Ishikawa (cell line): ENCODE data around the gene TPST2.

Experiments used
- CEBPB ChIP-seq: IDR thresholded peaks from 2 replicates; pipeline ENCODE4 v1.6.1; 2012
- CREB1 ChIP-seq: IDR thresholded peaks from 2 replicates; pipeline ENCODE4 v1.6.1; 2012; ENCODE audit warnings: low read depth
- EGR1 ChIP-seq: IDR thresholded peaks from 2 replicates; pipeline ENCODE4 v1.6.1; 2012
- EP300 ChIP-seq: IDR thresholded peaks from 2 replicates; pipeline ENCODE4 v1.6.1; 2012; ENCODE audit warnings: borderline replicate concordance
- FOXM1 ChIP-seq: IDR thresholded peaks from 2 replicates; pipeline ENCODE4 v1.6.1; 2012; ENCODE audit warnings: low read depth, borderline replicate concordance
- MAX ChIP-seq: IDR thresholded peaks from 2 replicates; pipeline ENCODE4 v1.6.1; 2012
- NFIC ChIP-seq: IDR thresholded peaks from 2 replicates; pipeline ENCODE4 v1.6.1; 2012
- RAD21 ChIP-seq: IDR thresholded peaks from 2 replicates; pipeline ENCODE4 v1.6.1; 2012; ENCODE audit warnings: low read depth
- REST ChIP-seq: IDR thresholded peaks from 2 replicates; pipeline ENCODE4 v1.6.1; 2012; ENCODE audit warnings: low read depth, mild to moderate bottlenecking
- TAF1 ChIP-seq: IDR thresholded peaks from 2 replicates; pipeline ENCODE4 v1.6.1; 2012; ENCODE audit warnings: low read depth, mild to moderate bottlenecking
- TCF12 ChIP-seq: IDR thresholded peaks from 2 replicates; pipeline ENCODE4 v1.6.1; 2012; ENCODE audit warnings: low read depth
- TEAD4 ChIP-seq: IDR thresholded peaks from 2 replicates; pipeline ENCODE4 v1.6.1; 2012
- USF1 ChIP-seq: IDR thresholded peaks from 2 replicates; pipeline ENCODE4 v1.6.1; 2012
- YY1 ChIP-seq: IDR thresholded peaks from 2 replicates; pipeline ENCODE4 v1.6.1; 2012; ENCODE audit warnings: low read depth
- ZBTB7A ChIP-seq: IDR thresholded peaks from 2 replicates; pipeline ENCODE4 v1.6.1; 2012; ENCODE audit warnings: low read depth

Gene TPST2

GRCh38 chr22:26525946-26526564 is 63.9 kb downstream of the TPST2 start:
- no peak for TF ChIP-seq CEBPB
- TF ChIP-seq REST = no peak
- TF ChIP-seq TCF12 = no peak
- no peak for TF ChIP-seq FOXM1
- no peak for TF ChIP-seq TEAD4
- no peak for TF ChIP-seq YY1

GRCh38 chr22:26524870-26525269 is 65.1 kb downstream of the TPST2 start:
- TF ChIP-seq RAD21 (no peak), TEAD4 (no peak), ZBTB7A (no peak), EP300 (no peak), NFIC (no peak), USF1 (no peak), FOXM1 (no peak), TAF1 (no peak), CEBPB (no peak), TCF12 (no peak), EGR1 (no peak), REST (no peak), MAX (no peak), YY1 (no peak), CREB1 (no peak)

- no peak for TF ChIP-seq YY1
- no peak for TF ChIP-seq REST
- TF ChIP-seq NFIC = no peak
- no peak for TF ChIP-seq TCF12
- no peak for TF ChIP-seq EP300
- no peak for TF ChIP-seq EGR1
- TF ChIP-seq TAF1 = no peak
- TF ChIP-seq TEAD4 = no peak
- TF ChIP-seq CREB1 = no peak
- TF ChIP-seq ZBTB7A = no peak
- TF ChIP-seq MAX = no peak
Observed at GRCh38 chr22:26522592-26522991, 67.3 kb downstream of the TPST2 start.

GRCh38 chr22:26522012-26522411 is 67.9 kb downstream of the TPST2 start:
- TF ChIP-seq EP300 (no peak), RAD21 (no peak), FOXM1 (no peak), CEBPB (no peak), EGR1 (no peak), REST (no peak), YY1 (no peak), NFIC (no peak), ZBTB7A (no peak), TCF12 (no peak), USF1 (no peak), CREB1 (no peak), TAF1 (no peak)
